IMR-90 (cell line): ENCODE data around the gene IARS2.

Source experiments
- BHLHE40 ChIP-seq: fragments of 150-350 bp; IDR thresholded peaks from 2 replicates; pipeline ENCODE4 v1.6.1; 2016; ENCODE audit warnings: mild to moderate bottlenecking, low read depth, low read length
- CEBPB ChIP-seq: IDR thresholded peaks from 2 replicates; pipeline ENCODE4 v1.6.1; 2012; ENCODE audit warnings: low read depth, low read length, improper control_type of control experiment
- CHD1 ChIP-seq: IDR thresholded peaks from 2 replicates; pipeline ENCODE4 v1.6.1; 2012; ENCODE audit warnings: low read depth, low read length, improper control_type of control experiment
- CTCF ChIP-seq: conservative IDR thresholded peaks from 2 replicates; pipeline ENCODE4 v1.5.1; 2012; ENCODE audit warnings: mild to moderate bottlenecking, low read depth, low read length, improper control_type of control experiment
- FOS ChIP-seq: fragments of 150-350 bp; IDR thresholded peaks from 2 replicates; pipeline ENCODE4 v1.6.1; 2016; ENCODE audit warnings: low read depth, low read length
- MAFK ChIP-seq: IDR thresholded peaks from 2 replicates; pipeline ENCODE4 v1.6.1; 2012; ENCODE audit warnings: low read depth, low read length, improper control_type of control experiment
- MAZ ChIP-seq: IDR thresholded peaks from 2 replicates; pipeline ENCODE4 v1.6.1; 2012; ENCODE audit warnings: low read depth, mild to moderate bottlenecking, low read length, improper control_type of control experiment, moderate library complexity, borderline replicate concordance
- POLR2A ChIP-seq: IDR thresholded peaks from 2 replicates; pipeline ENCODE4 v1.6.1; 2012; ENCODE audit warnings: mild to moderate bottlenecking, low read depth, low read length
- RAD21 ChIP-seq: IDR thresholded peaks from 2 replicates; pipeline ENCODE4 v1.6.1; 2012; ENCODE audit warnings: low read length, improper control_type of control experiment
- RCOR1 ChIP-seq: IDR thresholded peaks from 2 replicates; pipeline ENCODE4 v1.6.1; 2012; ENCODE audit warnings: mild to moderate bottlenecking, low read length, improper control_type of control experiment; ENCODE audit not compliant: insufficient replicate concordance
- RFX5 ChIP-seq: IDR thresholded peaks from 2 replicates; pipeline ENCODE4 v1.8.0; 2012; ENCODE audit warnings: low read depth, mild to moderate bottlenecking, low read length, moderate library complexity
- SMC3 ChIP-seq: fragments of 150-350 bp; IDR thresholded peaks from 2 replicates; pipeline ENCODE4 v1.6.1; 2016; ENCODE audit warnings: low read depth, mild to moderate bottlenecking, antibody characterized with exemption, low read length, moderate library complexity
- USF2 ChIP-seq: fragments of 150-350 bp; IDR thresholded peaks from 2 replicates; pipeline ENCODE4 v1.6.1; 2017; ENCODE audit warnings: mild to moderate bottlenecking, antibody characterized with exemption, low read length, low read depth

- TF ChIP-seq POLR2A (no peak), USF2 (no peak), CTCF (no peak), SMC3 (no peak), CEBPB (no peak), CHD1 (no peak), RAD21 (no peak), MAFK (no peak), FOS (no peak), BHLHE40 (no peak), RCOR1 (no peak), RFX5 (no peak), MAZ (no peak)
Observed at GRCh38 chr1:220056374-220056773, 37.6 kb upstream of the IARS2 start.
